Measurements from ENCODE around the gene IRGQ. TPM values are rescaled to one million over a fixed set of nuclear protein-coding genes. Genes with fewer than 3 reads are reported as not detected.
"Not testable (repeated sequence)": the region's sequence is repeated elsewhere in the genome, so short reads cannot be mapped to it uniquely, and the experiment has no call there.

Gene IRGQ
- total RNA-seq, 1 donor from 2014 or later, result 48.6 TPM

DNA sequence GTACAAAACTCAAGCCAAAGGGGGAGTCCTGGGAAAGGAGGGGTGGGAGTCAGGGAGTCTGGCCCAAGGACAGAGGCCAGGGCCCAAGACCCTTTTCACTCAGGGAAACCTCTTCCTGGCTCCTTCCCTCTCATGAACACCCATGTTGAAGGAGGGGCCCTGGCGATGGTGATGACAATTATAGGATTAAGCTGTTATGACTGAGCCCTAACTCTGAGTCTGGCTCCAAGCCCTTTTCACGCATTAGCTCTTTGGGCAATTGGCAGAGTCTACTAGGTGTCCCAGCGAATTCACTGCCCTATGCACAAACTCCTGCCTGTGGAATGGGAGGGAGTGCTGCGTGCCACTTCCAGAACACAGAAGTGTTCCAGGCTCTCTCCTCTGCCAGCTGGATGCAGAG, 42.3 kb downstream of the IRGQ start:
- no peaks in the 10 kb centered on the region for H3K4me1 Mint-ChIP-seq (ENCODE audit: unreplicated experiment)
- peaks cover 42% of the 10 kb centered on the region for H3K36me3 Mint-ChIP-seq (ENCODE audit: low read depth, unreplicated experiment)
- no peak overlapping the region for H3K27ac Mint-ChIP-seq (ENCODE audit: unreplicated experiment)
- H3K27me3 Mint-ChIP-seq (ENCODE audit: unreplicated experiment), result peaks cover 9% of the 10 kb centered on the region
- DNase-seq (ENCODE audit: low spot score), result no peak
- H3K9me3 Mint-ChIP-seq (ENCODE audit: unreplicated experiment), result no peaks in the 10 kb centered on the region
- TF ChIP-seq, protein P1, sequence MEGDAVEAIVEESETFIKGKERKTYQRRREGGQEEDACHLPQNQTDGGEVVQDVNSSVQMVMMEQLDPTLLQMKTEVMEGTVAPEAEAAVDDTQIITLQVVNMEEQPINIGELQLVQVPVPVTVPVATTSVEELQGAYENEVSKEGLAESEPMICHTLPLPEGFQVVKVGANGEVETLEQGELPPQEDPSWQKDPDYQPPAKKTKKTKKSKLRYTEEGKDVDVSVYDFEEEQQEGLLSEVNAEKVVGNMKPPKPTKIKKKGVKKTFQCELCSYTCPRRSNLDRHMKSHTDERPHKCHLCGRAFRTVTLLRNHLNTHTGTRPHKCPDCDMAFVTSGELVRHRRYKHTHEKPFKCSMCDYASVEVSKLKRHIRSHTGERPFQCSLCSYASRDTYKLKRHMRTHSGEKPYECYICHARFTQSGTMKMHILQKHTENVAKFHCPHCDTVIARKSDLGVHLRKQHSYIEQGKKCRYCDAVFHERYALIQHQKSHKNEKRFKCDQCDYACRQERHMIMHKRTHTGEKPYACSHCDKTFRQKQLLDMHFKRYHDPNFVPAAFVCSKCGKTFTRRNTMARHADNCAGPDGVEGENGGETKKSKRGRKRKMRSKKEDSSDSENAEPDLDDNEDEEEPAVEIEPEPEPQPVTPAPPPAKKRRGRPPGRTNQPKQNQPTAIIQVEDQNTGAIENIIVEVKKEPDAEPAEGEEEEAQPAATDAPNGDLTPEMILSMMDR (IDR thresholded peaks at IDR 0.05; ENCODE audit: unreplicated experiment), result no peak
- no peak overlapping the region for H3K4me3 Mint-ChIP-seq (ENCODE audit: unreplicated experiment)

DNA sequence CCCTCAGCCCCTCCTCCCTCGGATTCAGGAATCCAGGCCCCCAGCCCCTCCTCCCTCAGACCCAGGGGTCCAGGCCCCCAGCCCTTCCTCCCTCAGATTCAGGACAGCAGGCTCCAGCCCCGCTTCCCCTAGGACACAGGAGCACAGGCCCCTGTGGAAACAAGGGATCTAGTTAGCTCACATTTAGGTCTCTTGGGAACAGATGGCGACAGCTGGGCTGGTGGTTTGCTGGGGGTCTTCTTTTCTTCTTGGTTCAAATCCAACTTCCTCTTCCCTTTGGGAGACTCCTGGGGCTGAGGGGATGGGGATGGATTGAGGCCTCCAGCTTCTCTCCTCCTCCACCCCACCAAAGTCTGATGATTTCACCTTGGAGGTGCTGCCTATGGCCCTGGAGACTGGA, 43.3 kb downstream of the IRGQ start:
- no peaks in the 10 kb centered on the region for H3K9me3 Mint-ChIP-seq (ENCODE audit: unreplicated experiment)

DNA sequence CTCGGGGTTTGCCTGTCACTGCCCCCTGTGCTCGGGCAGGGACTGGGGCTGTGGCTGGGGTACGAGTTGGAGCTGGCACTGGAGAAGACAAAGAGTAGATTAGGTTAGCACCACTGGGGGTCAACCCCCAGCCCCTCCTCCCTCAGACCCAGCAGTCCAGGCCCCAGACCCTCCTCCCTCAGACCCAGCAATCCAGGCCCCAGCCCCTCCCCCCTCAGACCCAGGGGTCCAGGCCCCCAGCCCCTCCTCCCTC, 43.8 kb downstream of the IRGQ start:
- peaks cover 46% of the 10 kb centered on the region for H3K36me3 Mint-ChIP-seq (ENCODE audit: low read depth, unreplicated experiment)
- H3K4me3 Mint-ChIP-seq (ENCODE audit: unreplicated experiment), result no peak overlapping the region
- H3K27ac Mint-ChIP-seq (ENCODE audit: unreplicated experiment), result no peak overlapping the region
- no peaks in the 10 kb centered on the region for H3K9me3 Mint-ChIP-seq (ENCODE audit: unreplicated experiment)
- TF ChIP-seq, protein P1 (IDR thresholded peaks at IDR 0.05; ENCODE audit: unreplicated experiment), result no peak
- peaks cover 10% of the 10 kb centered on the region for H3K27me3 Mint-ChIP-seq (ENCODE audit: unreplicated experiment)
- no peak for DNase-seq (ENCODE audit: low spot score)
- H3K4me1 Mint-ChIP-seq (ENCODE audit: unreplicated experiment), result no peaks in the 10 kb centered on the region

More for the DNA sequence above, 43.3 kb downstream of the IRGQ start:
- Mint-ChIP-seq H3K27me3 (ENCODE audit: unreplicated experiment) (peaks cover 9% of the 10 kb centered on the region), H3K36me3 (ENCODE audit: low read depth, unreplicated experiment) (peaks cover 46% of the 10 kb centered on the region), H3K4me1 (ENCODE audit: unreplicated experiment) (no peaks in the 10 kb centered on the region), H3K27ac (ENCODE audit: unreplicated experiment) (no peak overlapping the region), H3K4me3 (ENCODE audit: unreplicated experiment) (no peak overlapping the region)
- DNase-seq (ENCODE audit: low spot score), result no peak
- TF ChIP-seq, protein P1 (IDR thresholded peaks at IDR 0.05; ENCODE audit: unreplicated experiment), result no peak

DNA sequence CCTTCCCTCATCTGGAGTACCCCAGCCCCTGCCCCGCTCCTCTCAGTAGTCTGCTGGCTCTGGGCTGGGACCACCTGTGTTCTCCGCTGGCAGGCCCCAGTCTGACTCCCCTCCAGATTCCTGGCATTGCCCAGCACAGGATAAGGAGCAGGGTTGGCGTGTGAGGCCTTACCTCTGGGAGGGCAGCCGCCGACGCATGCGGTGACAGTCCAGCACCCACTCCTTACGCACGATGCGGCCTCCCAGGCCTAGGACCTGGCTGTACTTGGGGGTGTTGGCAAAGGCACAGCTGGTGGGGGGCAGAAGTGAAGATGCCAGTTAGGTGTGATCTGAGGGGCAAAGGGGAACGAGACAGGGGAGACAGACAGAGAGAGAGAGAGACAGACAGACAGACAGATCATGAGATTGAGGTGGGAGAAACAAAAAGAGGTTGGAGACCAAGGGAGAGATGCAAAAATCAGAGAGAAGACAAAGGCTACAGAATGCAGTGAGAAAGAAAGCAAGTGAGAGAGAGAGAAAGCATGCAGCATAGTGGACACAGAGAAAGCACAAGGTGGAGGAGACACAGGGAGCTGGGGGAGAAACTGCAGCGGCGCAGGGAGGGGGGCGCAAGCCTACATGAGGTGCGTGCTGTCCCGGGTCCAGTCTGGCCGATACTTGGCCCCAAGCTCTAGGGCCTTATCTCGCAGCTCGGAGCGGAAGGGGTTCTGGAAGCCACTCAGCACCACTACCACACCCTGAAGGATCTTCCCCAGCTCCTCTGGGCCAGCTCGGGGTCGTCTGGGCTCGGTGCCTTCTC, 44.3 kb downstream of the IRGQ start:
- H3K9me3 Mint-ChIP-seq (ENCODE audit: unreplicated experiment), result no peaks in the 10 kb centered on the region
- H3K4me1 Mint-ChIP-seq (ENCODE audit: unreplicated experiment), result no peaks in the 10 kb centered on the region
- peaks cover 11% of the 10 kb centered on the region for H3K27me3 Mint-ChIP-seq (ENCODE audit: unreplicated experiment)
- TF ChIP-seq, protein P1 (IDR thresholded peaks at IDR 0.05; ENCODE audit: unreplicated experiment), result no peak
- H3K36me3 Mint-ChIP-seq (ENCODE audit: low read depth, unreplicated experiment), result peaks cover 46% of the 10 kb centered on the region
- H3K27ac Mint-ChIP-seq (ENCODE audit: unreplicated experiment), result no peak overlapping the region
- no peak for DNase-seq (ENCODE audit: low spot score)
- peak overlapping the region; percentile 43 for H3K4me3 Mint-ChIP-seq (ENCODE audit: unreplicated experiment)

DNA sequence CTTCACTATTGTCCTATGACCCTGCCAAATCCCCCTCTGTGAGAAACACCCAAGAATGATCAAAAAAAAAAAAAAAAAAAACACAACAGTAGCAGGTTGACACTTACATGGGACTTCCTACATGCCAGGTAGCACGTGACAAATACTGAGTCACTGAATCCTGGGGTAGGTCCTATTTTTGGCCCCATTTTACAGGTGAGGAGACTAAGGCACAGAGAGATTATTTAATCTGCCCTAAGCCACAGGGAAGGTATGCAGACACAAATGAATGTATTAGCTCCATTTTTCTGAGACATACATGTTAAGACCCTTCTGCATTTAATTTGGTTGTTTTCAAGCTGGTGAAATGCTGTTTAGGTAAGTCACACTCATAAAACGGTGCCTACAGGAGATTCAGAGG, 47.2 kb downstream of the IRGQ start:
- no peak overlapping the region for H3K27ac Mint-ChIP-seq (ENCODE audit: unreplicated experiment)
- TF ChIP-seq, protein P1 (IDR thresholded peaks at IDR 0.05; ENCODE audit: unreplicated experiment), result no peak
- H3K36me3 Mint-ChIP-seq (ENCODE audit: low read depth, unreplicated experiment), result peaks cover 45% of the 10 kb centered on the region
- no peak overlapping the region for H3K4me3 Mint-ChIP-seq (ENCODE audit: unreplicated experiment)
- H3K4me1 Mint-ChIP-seq (ENCODE audit: unreplicated experiment), result no peaks in the 10 kb centered on the region
- DNase-seq (ENCODE audit: low spot score), result no peak
- H3K9me3 Mint-ChIP-seq (ENCODE audit: unreplicated experiment), result no peaks in the 10 kb centered on the region
- H3K27me3 Mint-ChIP-seq (ENCODE audit: unreplicated experiment), result peaks cover 5% of the 10 kb centered on the region

DNA sequence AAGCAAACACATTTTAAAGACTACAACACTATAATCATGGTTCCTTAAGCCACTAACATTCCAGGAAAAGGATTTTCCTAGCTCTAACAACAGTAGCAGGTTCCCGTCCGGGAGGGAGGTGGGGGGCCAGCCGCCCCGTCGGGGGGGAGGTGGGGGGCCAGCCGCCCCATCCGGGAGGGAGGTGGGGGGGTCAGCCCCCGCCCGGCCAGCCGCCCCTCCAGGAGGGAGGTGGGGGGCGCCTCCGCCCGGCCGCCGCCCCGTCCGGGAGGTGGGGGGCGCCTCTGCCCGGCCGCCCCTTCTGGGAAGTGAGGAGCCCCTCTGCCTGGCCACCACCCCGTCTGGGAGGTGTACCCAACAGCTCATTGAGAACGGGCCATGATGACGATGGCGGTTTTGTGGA, 48.0 kb downstream of the IRGQ start:
- H3K4me3 Mint-ChIP-seq (ENCODE audit: unreplicated experiment); H3K9me3 Mint-ChIP-seq (ENCODE audit: unreplicated experiment); H3K4me1 Mint-ChIP-seq (ENCODE audit: unreplicated experiment); H3K27ac Mint-ChIP-seq (ENCODE audit: unreplicated experiment); DNase-seq (ENCODE audit: low spot score); H3K27me3 Mint-ChIP-seq (ENCODE audit: unreplicated experiment): not testable (repeated sequence)
- peaks cover 51% of the 10 kb centered on the region for H3K36me3 Mint-ChIP-seq (ENCODE audit: low read depth, unreplicated experiment)

Measured in endothelial cell (in vitro differentiated cells).